HG02798 (cell line): ENCODE data around the gene GCSAML.
A peak's percentile ranks its signal among the peaks of the same experiment; 100 is the strongest.

Experiments used
- ATAC-seq: cut with Tn5 transposase; IDR thresholded peaks from one replicate; pipeline ENCODE4 v1.9.1; 2021; ENCODE audit warnings: mild to moderate bottlenecking; ENCODE audit not compliant: unreplicated experiment, poor library complexity

GCSAML gene

GRCh38 chr1:247562198-247562597 lies 13.3 kb downstream of the GCSAML start:
- ATAC-seq: no peak

GRCh38 chr1:247574236-247574635 lies 25.3 kb downstream of the GCSAML start:
- no peak for ATAC-seq

- no peak for ATAC-seq
Observed at GRCh38 chr1:247574664-247575063, 25.7 kb downstream of the GCSAML start.

GRCh38 chr1:247576514-247576913 lies 27.6 kb downstream of the GCSAML start:
- peak; percentile 63 for ATAC-seq

- ATAC-seq: no peak
Observed at GRCh38 chr1:247578946-247579460, 30.1 kb downstream of the GCSAML start.

- no peak for ATAC-seq
Observed at GRCh38 chr1:247588060-247588459, 39.1 kb downstream of the GCSAML start, which contains the start of gene OR2G2. TSS of gene OR2G2 (plus strand) at chr1:247588360. CDS start at chr1:247588360, 0 bp downstream.

GRCh38 chr1:247605286-247605685 lies 56.4 kb downstream of the GCSAML start, which contains the start of gene OR2G3:
TSS of gene OR2G3 (plus strand) at chr1:247605586. CDS start at chr1:247605586, 0 bp downstream.
- no peak for ATAC-seq

GRCh38 chr1:247613405-247613804 lies 64.5 kb downstream of the GCSAML start:
- ATAC-seq: no peak

GRCh38 chr1:247614625-247615024 lies 65.7 kb downstream of the GCSAML start:
- ATAC-seq: no peak
